Inferior parietal cortex (tissue), 1 donor: Measurements from ENCODE around the gene EMX1.

Experiments
- DNase-seq: peaks from one replicate; pipeline ENCODE4 v3.0.0-alpha.2; 2016; ENCODE audit errors: extremely low spot score

EMX1 gene

DNA sequence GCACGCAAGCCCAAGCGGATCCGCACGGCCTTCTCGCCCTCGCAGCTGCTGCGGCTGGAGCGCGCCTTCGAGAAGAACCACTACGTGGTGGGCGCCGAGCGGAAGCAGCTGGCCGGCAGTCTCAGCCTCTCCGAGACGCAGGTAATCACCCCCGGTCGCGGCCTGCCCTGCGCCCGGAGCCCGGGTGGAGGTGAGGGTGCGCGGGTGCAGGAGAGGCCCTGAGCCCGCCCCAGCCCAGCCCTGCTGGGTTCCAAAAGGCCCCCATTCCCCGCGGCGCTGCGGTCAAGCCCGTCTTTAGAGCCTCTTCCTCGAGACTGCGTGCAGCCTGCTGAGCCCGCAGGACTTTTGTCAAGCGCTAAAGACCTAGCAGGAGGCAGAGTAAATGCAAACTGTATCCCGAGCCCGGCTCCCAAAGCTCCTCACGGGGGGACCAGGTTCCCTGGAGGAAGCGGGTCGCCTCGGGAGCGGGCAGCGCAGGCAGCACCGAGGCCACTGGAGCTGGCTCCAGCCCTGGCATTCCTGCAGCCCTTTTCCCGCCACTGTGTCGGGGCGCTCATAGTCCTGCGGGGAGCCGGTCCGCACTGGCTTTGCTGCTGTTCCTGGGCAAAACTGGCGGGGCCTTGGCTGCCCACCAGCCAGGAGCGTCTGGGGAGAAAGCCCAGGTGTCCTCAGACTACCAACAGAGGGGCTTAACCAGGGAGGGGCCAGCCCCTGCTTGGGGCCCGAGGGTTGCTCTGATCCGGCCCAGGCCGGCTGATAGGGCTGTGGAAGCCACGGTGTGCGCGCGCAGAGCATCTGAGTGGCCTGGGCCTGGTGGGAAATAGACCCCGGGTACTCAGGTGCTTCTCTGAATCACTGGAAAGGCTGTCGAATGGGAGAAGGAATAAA, 7.3 kb downstream of the EMX1 start:
- no peak for DNase-seq

DNA sequence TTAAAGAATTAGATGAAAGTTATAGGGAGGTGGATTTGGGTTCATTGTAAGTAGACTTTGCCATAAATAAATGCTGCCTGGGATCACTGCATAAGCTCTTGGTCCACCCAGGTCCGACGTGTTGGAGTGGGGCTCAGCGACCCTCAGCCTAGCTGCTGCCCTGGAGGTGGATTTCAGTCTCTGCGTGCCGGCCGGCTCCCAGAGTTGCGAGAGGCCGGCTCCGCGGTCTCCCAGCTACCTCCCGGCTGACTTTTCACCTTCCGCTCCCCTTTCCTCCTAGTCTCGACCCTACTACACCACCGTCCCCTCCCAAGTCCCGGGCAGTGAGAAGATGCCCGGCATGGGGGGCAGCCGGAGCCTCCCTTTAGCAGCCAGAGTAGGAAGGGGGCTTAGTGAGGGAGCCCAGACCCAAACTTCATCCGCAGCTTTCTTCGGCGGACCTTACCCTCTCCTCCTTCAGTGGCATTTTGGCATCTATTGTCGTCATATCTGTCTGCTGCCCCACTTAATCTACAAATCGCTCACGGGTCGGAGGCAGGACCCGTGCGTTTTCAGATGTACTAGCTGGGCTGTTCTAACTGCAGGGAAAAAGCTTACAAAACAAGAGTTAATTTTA, 8.1 kb downstream of the EMX1 start:
- DNase-seq = no peak

DNA sequence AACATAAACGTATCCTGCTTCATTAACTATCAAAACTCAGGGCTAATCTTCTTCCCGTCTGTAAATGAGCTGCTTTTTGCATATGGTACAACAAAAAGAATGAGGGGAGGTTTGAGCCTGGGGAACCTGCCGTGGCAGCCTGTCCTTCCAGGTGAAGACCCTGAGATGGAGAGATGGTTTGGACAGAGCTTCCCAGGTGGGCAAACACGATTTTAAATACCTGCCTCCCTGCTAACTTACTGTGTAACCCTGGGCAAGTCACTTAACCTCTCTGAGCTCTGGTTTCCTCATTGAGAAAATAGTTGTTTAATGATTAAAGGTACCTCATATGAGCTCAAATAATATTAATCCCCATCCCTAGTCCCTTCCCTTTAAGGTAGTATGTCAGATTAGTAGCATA, 9.0 kb downstream of the EMX1 start:
- DNase-seq = no peak

DNA sequence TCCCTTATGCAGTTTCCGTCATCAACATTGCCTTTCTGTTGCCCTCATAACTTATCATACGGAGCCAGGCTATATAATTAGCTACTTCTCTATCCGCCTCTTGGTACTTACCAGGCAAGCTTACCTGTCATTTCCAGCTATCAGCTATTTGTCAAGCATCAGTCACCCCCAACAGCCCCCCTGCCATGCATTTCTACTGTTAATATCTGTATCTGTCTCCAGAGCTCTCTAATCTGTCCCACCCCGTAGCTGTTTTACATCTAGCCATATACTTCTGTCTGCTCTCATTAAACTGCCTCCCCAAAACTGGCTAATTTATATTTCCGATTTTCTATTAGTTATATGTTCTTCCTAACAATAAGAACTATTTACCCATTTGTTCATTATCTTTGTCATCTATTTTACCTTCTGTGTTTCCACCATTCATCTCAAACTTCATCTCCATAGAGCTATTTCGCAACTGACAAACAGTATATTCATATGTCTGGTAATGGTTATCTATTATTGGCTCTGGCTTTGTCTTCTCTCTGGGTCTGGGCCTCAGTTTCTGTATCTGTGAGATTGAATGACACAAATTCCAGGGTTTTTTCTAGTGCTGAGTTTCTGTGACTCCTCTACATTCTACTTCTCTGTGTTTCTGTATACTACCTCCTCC, 9.6 kb downstream of the EMX1 start:
- DNase-seq = no peak

DNA sequence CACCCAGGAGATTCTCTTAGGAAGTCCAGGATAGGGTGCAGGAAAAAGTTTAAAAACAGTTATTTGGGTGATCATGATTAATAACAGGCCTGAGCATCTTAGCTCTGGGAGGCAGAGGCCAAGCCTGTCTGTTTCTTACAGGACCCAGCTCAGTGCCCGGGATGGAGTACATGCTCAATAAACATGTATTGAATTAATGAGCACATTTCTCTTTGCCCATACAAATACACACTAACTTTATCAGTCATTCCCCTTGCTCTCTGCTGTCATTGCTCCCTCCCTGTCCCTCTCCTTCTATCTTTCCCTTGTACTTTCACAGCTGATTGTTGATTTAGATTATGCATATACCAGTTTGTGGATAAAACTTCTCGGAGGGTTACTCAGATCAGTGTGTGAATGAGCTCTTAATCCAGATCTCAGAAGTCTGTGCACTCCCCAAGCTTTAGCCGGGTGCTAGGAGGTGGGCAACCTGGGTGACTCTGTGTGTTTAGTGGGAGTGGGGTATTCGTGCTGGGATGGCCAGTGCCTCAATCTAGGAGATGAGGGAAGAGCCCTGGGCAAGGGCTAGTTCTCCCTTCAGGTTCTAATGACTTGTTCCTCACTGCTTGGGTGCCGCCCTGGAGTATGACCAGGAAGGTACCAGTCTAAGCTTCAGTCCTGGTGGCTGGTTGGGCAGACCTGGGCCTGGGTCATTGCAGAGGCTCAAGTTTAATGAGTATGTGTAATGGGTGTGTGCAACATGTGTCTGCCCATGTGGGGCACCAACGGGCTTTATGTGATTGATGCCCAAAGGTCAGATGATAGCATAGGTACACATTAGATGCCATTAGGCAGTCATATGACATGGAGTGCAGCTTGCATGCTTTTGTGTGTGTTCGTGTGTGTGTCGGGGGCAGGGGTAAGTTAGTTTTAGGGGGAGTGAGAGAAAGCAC, 10.6 kb downstream of the EMX1 start:
- no peak for DNase-seq

DNA sequence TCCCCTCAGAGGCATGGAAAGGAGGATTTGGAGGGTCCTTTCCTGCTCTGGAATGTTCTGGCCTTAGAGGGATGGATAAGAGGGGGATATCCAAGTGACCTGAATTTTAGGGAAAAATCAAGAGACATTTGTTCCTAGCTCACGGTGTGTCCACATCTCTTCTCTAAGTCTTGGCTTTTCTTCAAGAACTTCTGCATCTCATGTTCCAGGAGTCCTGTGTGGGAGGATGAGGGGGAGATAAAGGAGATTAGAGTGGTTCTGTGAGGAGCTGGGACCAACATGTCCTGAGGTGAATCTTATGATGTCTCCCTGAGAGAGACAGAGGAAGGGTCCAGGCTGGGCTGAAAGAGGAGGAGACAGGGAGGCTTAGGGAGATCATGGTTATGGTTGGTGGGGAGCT, 11.7 kb downstream of the EMX1 start:
- DNase-seq = peak; percentile 59

DNA sequence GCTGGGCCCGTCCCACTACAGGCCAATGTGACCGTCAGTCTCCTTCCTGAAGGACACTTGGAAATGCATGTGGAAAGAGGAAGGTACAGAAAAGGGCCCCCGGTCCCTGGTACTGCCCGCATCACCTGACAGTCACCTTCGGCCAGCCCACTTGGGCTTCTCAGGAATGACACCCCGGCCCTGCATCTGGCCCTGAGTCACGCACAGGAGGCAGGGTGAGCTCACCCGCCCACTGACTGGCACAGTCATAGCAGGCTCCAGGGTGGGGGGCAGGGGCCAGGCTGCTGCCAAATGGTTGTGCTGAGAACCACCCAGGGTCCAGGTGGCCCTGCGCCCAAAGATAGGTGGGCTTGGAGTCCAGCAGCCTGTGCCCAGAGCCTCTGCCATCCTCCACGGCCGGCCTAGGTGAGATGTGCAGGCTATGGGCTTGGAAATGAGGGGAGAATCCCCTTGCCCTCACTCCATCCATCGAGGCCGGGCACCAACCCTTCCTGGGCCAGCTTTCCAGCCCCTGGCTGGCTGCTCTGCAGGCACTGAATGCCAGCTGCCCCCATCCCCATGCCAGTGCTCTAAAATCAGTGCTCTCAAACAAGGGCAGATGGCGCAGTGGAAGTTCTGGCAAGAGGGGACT, 14.1 kb downstream of the EMX1 start:
- DNase-seq = no peak

DNA sequence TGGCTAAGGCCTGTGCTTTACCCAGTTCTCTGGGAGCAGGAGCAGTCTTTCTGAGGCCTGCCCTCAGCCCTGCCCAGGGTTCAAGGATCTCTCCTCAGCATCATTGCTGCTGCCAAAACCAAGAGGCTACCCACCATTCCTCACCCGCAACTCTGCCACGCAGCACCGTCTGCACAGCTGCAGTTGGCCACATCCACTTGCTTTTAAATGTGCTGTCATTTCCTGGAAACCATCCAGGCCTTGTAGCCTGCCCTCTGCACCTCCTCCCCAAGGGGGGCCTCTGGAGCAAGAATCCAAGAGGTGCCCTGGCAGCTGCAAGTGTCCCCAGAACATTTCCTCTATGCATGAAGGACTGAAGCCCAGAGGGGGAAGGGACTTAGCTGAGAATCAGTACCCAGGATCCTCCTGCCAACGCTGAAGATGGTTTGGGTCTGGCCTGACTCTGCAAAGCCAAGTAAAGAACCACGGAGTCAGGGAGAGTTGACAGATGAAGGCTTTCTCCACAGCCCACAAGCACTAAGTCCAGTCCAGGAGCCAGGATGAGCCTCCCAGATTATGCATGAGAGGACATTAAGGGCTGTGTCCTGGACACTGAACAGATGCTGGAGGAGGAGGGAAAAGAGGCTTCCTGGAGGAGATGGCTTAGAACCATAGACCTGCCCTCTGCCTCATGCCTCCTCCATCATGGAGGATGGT, 14.9 kb downstream of the EMX1 start:
- no peak for DNase-seq

DNA sequence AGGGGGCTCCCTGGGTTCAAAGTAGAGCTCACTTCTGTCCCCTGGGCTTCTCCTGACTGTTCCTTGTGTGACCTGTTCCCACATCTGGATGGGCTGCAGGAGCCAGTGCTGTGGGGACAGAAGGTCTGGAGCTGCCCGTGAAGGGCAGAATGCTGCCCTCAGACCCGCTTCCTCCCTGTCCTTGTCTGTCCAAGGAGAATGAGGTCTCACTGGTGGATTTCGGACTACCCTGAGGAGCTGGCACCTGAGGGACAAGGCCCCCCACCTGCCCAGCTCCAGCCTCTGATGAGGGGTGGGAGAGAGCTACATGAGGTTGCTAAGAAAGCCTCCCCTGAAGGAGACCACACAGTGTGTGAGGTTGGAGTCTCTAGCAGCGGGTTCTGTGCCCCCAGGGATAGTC, 15.5 kb downstream of the EMX1 start:
- no peak for DNase-seq

DNA sequence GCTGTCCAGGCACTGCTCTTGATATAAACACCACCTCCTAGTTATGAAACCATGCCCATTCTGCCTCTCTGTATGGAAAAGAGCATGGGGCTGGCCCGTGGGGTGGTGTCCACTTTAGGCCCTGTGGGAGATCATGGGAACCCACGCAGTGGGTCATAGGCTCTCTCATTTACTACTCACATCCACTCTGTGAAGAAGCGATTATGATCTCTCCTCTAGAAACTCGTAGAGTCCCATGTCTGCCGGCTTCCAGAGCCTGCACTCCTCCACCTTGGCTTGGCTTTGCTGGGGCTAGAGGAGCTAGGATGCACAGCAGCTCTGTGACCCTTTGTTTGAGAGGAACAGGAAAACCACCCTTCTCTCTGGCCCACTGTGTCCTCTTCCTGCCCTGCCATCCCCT, 15.9 kb downstream of the EMX1 start:
- DNase-seq = no peak

DNA sequence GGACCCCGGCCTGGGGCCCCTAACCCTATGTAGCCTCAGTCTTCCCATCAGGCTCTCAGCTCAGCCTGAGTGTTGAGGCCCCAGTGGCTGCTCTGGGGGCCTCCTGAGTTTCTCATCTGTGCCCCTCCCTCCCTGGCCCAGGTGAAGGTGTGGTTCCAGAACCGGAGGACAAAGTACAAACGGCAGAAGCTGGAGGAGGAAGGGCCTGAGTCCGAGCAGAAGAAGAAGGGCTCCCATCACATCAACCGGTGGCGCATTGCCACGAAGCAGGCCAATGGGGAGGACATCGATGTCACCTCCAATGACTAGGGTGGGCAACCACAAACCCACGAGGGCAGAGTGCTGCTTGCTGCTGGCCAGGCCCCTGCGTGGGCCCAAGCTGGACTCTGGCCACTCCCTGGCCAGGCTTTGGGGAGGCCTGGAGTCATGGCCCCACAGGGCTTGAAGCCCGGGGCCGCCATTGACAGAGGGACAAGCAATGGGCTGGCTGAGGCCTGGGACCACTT, 16.4 kb downstream of the EMX1 start:
- DNase-seq = no peak

DNA sequence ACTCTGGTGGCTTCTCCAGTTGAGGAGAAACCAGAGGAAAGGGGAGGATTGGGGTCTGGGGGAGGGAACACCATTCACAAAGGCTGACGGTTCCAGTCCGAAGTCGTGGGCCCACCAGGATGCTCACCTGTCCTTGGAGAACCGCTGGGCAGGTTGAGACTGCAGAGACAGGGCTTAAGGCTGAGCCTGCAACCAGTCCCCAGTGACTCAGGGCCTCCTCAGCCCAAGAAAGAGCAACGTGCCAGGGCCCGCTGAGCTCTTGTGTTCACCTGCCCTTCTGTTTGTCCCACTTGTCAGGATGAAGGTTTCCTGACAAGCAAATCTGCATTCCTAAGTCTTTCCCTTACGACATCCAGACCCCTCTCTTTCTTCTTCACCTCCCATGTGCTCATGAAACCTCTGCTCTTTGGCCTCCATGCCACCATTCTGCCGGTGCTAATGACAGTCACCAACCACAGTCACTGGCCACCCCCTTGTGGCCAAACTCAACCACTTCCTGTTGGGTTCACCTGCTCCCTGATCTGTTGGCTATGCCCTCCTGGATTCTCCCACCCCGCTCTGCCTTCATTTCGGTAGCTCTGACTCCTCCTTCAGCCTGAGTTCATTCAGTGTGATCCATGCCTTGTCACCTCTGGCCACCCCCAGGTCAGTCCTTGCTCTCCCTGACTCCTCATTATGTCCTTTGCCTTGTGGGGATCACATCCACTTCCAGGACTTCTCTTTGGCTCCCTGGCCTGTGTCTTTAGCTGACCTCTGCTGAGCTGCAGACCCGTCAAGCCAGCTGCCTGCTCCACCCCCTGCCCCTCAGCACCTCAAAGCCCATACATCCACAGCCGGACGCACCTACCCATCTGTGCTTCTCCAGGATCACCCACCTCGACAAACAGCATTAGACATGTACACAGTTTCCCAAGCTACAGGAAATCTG, 17.6 kb downstream of the EMX1 start:
- DNase-seq = no peak

DNA sequence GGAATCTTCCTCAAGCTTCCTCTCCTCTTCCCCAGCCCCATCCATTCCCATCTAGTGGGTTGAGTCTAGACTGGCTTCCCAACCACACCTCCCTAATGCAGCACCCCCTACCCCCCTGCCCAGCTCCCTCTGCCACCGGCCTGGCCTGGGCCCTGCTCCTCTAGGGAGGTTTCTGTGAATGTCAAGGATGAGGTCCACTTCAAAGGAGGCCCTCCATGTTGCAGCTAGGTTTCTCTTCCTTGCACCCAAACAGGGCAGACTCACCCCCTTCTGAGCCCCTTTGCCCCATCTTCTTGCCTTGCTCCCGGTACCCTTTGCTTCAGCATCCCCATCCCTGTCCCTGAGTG, 18.3 kb downstream of the EMX1 start:
- DNase-seq = no peak

DNA sequence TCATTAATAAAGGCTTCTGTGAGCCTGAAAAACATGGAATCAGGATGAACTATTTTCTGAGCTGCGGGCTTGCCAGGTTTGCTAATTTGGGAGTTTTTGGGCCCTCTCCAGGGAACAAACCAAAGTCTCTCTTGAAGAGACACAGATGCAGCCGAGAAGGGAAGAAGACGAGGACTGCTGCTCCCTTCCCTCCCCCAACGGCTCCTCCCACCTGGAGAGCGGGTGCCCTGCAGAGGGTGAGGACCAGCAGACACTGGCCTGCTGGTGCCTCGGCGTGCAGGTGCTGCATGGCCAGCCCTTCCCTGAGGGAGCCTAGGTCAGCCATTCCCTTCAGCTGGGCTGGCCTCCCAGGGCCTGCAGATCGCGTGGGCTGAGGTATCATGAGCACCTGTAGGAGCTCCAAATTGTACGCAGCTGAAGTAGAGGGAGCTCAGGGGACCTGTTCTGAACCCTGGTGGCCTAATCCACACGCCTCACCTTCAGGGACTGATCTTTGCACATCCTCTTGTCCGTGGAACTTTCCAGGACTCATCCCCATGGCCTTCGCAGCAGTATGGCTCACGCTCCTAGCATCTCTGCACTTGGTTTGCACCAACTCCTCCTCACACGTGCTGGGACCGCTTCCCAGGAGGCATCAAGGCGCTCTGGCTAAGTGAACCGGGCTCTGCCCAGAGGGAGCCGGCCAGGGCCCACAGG, 19.5 kb downstream of the EMX1 start:
- peak; percentile 67 for DNase-seq

DNA sequence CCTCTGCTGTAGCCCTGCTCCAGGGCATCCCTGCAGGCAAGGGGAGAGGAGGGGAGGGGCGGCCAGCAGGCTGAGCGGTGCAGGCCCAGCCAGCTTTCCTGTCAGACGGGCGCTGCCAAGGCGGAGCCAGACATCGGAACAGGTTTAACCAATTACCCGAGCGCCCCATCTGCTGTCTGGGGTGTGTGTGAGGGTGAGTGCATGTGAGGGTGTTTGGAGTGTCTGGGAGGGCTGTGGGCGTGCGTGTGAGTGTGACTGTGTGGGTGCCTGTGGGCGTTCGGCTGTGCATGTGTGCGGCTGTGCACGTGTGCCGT, 20.0 kb downstream of the EMX1 start:
- DNase-seq = no peak

DNA sequence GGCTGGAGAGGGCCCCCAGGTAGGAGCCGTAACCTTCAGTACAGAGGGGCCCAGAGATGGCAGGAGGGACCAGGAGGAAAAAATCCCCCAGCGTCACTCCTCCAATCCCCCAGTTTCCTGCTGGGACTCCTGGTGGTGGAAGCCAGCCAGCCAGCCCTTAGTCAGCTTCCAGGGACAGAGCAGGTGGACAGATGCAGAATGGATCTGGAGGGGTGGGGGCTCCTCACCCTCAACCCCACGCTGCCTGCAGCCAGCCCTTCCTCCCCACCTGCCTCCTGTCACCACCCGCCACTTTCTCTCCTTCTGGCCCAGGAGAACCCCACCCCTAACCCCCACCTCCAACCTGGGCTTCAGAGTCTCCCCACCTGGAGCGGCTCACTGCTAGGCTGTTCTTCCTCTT, 21.1 kb downstream of the EMX1 start:
- DNase-seq = no peak

DNA sequence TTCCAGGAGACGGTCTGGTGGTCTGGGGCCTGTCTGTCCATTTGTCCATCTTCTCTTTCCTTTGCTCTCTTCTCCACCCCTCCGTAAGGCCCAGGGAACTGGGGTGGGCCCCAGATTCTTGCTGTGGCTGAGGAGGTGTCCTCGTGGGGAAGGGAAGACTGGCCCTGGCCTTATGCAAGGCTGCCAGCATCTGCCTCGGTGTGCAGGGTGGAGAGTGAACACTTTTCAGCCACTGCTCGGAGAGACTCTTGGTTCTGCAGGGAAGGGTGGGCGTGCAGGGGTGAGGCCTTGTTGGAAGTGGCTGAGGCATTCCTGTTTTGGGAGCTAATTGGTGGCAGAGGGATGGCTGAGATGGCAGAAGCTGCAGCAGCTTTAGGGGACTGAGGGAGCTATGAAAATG, 23.0 kb downstream of the EMX1 start:
- DNase-seq = no peak

DNA sequence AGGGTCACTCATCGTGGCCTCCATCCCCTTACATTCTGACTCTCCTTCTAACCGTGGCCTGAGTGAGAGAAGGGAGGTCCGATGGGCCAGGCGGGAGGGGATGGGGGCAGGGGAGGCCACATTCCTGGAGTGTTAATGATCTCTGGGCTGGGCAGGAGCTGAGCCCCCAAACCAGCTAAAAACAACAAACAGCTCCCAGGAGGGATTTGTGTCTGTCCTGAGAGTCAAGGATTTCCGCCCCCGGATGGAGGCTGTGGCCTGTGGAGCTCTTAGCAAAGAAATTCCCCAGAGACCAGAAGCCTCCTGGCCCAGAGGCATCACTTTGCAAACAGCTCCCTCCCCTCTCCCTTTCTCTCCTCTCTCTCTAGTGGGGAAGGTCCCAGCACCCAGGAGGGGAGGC, 23.5 kb downstream of the EMX1 start:
- DNase-seq = no peak

DNA sequence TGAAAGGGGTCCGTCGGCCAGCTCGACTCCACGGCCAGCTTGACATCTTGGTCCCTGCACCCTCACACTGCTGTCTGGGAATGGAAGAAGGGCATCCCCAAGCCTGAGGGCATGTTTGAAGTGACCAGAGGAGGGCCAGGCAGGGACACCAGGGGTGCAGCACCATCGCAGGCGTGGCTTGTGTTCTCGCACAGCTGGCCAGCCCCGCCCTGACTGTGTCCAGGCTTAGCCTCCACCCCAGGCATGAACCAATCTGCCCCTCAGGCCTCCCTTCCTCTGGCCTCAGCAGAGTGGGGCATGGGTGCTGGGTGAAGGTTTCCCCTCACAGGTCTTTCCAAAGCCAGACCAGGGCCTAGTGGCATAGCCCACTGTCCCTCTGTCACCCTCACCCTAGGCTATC, 25.0 kb downstream of the EMX1 start:
- no peak for DNase-seq
